Neural cell (in vitro differentiated cells): ENCODE data around the gene PLXDC2.

Source experiments
- EP300 ChIP-seq: fragments of 450-650 bp; conservative IDR thresholded peaks from 2 replicates; pipeline ENCODE4 v1.6.1; 2014; ENCODE audit warnings: antibody characterized with exemption, mild to moderate bottlenecking, moderate library complexity; ENCODE audit not compliant: poor library complexity, severe bottlenecking
- EZH2 ChIP-seq: fragments of 200-600, 300-800 bp; shearing (Covaris generic), sonication (generic); IDR thresholded peaks from 2 replicates; pipeline ENCODE4 v1.6.1; 2014; ENCODE audit warnings: antibody characterized with exemption, low read length, borderline replicate concordance, mild to moderate bottlenecking; ENCODE audit not compliant: insufficient read depth, poor library complexity, severe bottlenecking
- POLR2AphosphoS5 ChIP-seq: IDR thresholded peaks from 2 replicates; pipeline ENCODE4 v1.6.1; 2012
- RAD21 ChIP-seq: fragments of 450-650 bp; conservative IDR thresholded peaks from 2 replicates; pipeline ENCODE4 v1.6.1; 2014; ENCODE audit warnings: antibody characterized with exemption, mild to moderate bottlenecking, moderate library complexity
- SMC3 ChIP-seq: fragments of 450-650 bp; conservative IDR thresholded peaks from 2 replicates; pipeline ENCODE4 v1.6.1; 2014; ENCODE audit warnings: antibody characterized with exemption, mild to moderate bottlenecking, moderate library complexity; ENCODE audit not compliant: poor library complexity
- TAF1 ChIP-seq: IDR thresholded peaks from 2 replicates; pipeline ENCODE4 v1.6.1; 2012; ENCODE audit warnings: low read depth
- TF ChIP-seq, protein P1 (sequence below): fragments of 450-650 bp; IDR thresholded peaks from 2 replicates; pipeline ENCODE4 v1.5.1; 2014; ENCODE audit warnings: antibody characterized with exemption, mild to moderate bottlenecking, moderate library complexity; ENCODE audit not compliant: poor library complexity, severe bottlenecking
- TF ChIP-seq, protein P2 (sequence below): IDR thresholded peaks from 2 replicates; pipeline ENCODE4 v1.6.1; 2012; ENCODE audit warnings: borderline replicate concordance

DNA sequence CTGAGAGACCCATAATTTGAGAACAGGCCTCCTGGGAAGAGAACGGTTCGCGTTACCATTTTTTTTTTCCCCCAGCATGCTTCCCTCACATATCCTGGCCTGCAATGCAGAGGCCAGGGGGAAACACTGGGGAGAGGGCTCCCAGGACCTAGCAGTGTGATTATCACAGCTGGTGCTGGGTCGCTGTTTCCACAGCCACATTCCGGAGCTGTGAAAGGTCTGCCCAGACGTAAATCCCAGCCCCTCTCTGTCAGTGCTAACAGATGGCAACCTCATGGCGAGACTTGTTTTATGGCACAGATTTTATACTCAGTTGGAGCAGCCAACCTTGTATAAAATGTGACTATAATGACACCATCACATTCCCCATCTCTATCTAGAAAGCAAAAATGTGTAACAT lies 150.5 kb downstream of the PLXDC2 start:
- TF ChIP-seq EZH2: no peak
- TF ChIP-seq TAF1: no peak
- TF ChIP-seq, protein P1, sequence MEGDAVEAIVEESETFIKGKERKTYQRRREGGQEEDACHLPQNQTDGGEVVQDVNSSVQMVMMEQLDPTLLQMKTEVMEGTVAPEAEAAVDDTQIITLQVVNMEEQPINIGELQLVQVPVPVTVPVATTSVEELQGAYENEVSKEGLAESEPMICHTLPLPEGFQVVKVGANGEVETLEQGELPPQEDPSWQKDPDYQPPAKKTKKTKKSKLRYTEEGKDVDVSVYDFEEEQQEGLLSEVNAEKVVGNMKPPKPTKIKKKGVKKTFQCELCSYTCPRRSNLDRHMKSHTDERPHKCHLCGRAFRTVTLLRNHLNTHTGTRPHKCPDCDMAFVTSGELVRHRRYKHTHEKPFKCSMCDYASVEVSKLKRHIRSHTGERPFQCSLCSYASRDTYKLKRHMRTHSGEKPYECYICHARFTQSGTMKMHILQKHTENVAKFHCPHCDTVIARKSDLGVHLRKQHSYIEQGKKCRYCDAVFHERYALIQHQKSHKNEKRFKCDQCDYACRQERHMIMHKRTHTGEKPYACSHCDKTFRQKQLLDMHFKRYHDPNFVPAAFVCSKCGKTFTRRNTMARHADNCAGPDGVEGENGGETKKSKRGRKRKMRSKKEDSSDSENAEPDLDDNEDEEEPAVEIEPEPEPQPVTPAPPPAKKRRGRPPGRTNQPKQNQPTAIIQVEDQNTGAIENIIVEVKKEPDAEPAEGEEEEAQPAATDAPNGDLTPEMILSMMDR: no peak
- TF ChIP-seq, protein P2, sequence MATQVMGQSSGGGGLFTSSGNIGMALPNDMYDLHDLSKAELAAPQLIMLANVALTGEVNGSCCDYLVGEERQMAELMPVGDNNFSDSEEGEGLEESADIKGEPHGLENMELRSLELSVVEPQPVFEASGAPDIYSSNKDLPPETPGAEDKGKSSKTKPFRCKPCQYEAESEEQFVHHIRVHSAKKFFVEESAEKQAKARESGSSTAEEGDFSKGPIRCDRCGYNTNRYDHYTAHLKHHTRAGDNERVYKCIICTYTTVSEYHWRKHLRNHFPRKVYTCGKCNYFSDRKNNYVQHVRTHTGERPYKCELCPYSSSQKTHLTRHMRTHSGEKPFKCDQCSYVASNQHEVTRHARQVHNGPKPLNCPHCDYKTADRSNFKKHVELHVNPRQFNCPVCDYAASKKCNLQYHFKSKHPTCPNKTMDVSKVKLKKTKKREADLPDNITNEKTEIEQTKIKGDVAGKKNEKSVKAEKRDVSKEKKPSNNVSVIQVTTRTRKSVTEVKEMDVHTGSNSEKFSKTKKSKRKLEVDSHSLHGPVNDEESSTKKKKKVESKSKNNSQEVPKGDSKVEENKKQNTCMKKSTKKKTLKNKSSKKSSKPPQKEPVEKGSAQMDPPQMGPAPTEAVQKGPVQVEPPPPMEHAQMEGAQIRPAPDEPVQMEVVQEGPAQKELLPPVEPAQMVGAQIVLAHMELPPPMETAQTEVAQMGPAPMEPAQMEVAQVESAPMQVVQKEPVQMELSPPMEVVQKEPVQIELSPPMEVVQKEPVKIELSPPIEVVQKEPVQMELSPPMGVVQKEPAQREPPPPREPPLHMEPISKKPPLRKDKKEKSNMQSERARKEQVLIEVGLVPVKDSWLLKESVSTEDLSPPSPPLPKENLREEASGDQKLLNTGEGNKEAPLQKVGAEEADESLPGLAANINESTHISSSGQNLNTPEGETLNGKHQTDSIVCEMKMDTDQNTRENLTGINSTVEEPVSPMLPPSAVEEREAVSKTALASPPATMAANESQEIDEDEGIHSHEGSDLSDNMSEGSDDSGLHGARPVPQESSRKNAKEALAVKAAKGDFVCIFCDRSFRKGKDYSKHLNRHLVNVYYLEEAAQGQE: peak; percentile 40
- TF ChIP-seq POLR2AphosphoS5: no peak
- TF ChIP-seq SMC3: no peak
- TF ChIP-seq RAD21: no peak
- TF ChIP-seq EP300: no peak
